Measurements from ENCODE around the gene TSC22D1. TPM values are rescaled to one million over a fixed set of nuclear protein-coding genes. Genes with fewer than 3 reads are reported as not detected.
A peak's percentile ranks its signal among the peaks of the same experiment; 100 is the strongest.

Gene TSC22D1
- total and polyA plus RNA-seq, 2 experiments from 2014 or later, result 173 to 195 TPM

GRCh38 chr13:44561351-44561750 lies 14.8 kb downstream of the TSC22D1 start:
- Histone ChIP-seq H3K79me2 (peaks cover 90% of the 10 kb centered on the region), H2AFZ (no peak overlapping the region), H3K4me2 (peak overlapping the region; percentile 31), H3K4me1 (ENCODE audit: insufficient read depth) (no peaks in the 10 kb centered on the region), H3K27me3 (no peaks in the 10 kb centered on the region), H3K36me3 (replicated peaks; ENCODE audit: insufficient read depth, low read depth) (no peaks in the 10 kb centered on the region), H3K9me2 (replicated peaks; ENCODE audit: insufficient read depth) (no peaks in the 10 kb centered on the region), H3K9me3 (ENCODE audit: low read depth) (no peaks in the 10 kb centered on the region), H3K4me3 (no peak overlapping the region), H4K20me1 (ENCODE audit: insufficient read depth, poor library complexity, severe bottlenecking) (no peaks in the 10 kb centered on the region), H3K27ac (peak overlapping the region; percentile 3)
- DNase-seq (ENCODE audit: low spot score), result peak; percentile 7
- TF ChIP-seq EZH2phosphoT487 (IDR thresholded peaks at IDR 0.05; ENCODE audit: low read depth, severe bottlenecking, unreplicated experiment) (no peak), EZH2 (IDR thresholded peaks at IDR 0.05; ENCODE audit: borderline replicate concordance) (no peak)
- TF ChIP-seq, protein P1, sequence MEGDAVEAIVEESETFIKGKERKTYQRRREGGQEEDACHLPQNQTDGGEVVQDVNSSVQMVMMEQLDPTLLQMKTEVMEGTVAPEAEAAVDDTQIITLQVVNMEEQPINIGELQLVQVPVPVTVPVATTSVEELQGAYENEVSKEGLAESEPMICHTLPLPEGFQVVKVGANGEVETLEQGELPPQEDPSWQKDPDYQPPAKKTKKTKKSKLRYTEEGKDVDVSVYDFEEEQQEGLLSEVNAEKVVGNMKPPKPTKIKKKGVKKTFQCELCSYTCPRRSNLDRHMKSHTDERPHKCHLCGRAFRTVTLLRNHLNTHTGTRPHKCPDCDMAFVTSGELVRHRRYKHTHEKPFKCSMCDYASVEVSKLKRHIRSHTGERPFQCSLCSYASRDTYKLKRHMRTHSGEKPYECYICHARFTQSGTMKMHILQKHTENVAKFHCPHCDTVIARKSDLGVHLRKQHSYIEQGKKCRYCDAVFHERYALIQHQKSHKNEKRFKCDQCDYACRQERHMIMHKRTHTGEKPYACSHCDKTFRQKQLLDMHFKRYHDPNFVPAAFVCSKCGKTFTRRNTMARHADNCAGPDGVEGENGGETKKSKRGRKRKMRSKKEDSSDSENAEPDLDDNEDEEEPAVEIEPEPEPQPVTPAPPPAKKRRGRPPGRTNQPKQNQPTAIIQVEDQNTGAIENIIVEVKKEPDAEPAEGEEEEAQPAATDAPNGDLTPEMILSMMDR (IDR thresholded peaks at IDR 0.05; ENCODE audit: poor library complexity), result no peak
- WGBS (ENCODE audit: low lambda C conversion rate, missing lambda C conversion rate), result 81% methylated on average over 2 of the region's 2 CpGs

GRCh38 chr13:44557986-44558385 lies 18.1 kb downstream of the TSC22D1 start:
- H3K4me2 ChIP-seq, result no peak overlapping the region
- H4K20me1 ChIP-seq (ENCODE audit: insufficient read depth, poor library complexity, severe bottlenecking), result no peaks in the 10 kb centered on the region
- peaks cover 89% of the 10 kb centered on the region for H3K79me2 ChIP-seq

DNA sequence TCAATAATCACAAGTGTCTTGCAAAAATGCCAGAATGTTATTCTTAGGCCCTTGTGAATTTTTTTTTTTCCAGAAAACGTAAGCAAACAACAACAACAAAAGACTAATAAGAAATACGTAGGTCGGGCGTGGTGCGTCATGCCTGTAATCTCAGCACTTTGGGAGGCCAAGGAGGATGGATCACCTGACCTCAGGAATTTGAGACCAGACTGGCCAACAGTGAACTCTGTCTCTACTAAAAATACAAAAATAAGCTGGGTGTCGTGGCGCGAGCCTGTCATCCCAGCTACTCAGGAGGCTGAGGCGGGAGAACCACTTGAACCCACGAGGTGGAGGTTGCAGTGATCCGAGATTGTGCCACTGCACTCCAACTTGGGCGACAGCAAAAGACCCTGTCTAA lies 20.9 kb downstream of the TSC22D1 start:
- no peaks in the 10 kb centered on the region for H3K9me2 ChIP-seq (replicated peaks; ENCODE audit: insufficient read depth)
- H3K4me1 ChIP-seq (ENCODE audit: insufficient read depth), result no peaks in the 10 kb centered on the region
- TF ChIP-seq EZH2 (IDR thresholded peaks at IDR 0.05; ENCODE audit: borderline replicate concordance), result no peak
- TF ChIP-seq, protein P1 (IDR thresholded peaks at IDR 0.05; ENCODE audit: poor library complexity), result no peak
- TF ChIP-seq EZH2phosphoT487 (IDR thresholded peaks at IDR 0.05; ENCODE audit: low read depth, severe bottlenecking, unreplicated experiment), result no peak
- no peaks in the 10 kb centered on the region for H3K27me3 ChIP-seq
- no peak overlapping the region for H3K4me3 ChIP-seq
- DNase-seq (ENCODE audit: low spot score), result no peak
- no peak overlapping the region for H2AFZ ChIP-seq
- H3K36me3 ChIP-seq (replicated peaks; ENCODE audit: insufficient read depth, low read depth), result no peaks in the 10 kb centered on the region
- peaks cover 82% of the 10 kb centered on the region for H3K79me2 ChIP-seq
- no peaks in the 10 kb centered on the region for H3K9me3 ChIP-seq (ENCODE audit: low read depth)
- H3K4me2 ChIP-seq, result no peak overlapping the region
- 97% methylated on average over 12 of the region's 12 CpGs for WGBS (ENCODE audit: low lambda C conversion rate, missing lambda C conversion rate)
- no peaks in the 10 kb centered on the region for H4K20me1 ChIP-seq (ENCODE audit: insufficient read depth, poor library complexity, severe bottlenecking)
- H3K27ac ChIP-seq, result no peak overlapping the region

More at GRCh38 chr13:44557986-44558385, 18.1 kb downstream of the TSC22D1 start:
- no peak overlapping the region for H3K27ac ChIP-seq
- H3K9me3 ChIP-seq (ENCODE audit: low read depth), result no peaks in the 10 kb centered on the region
- no peaks in the 10 kb centered on the region for H3K36me3 ChIP-seq (replicated peaks; ENCODE audit: insufficient read depth, low read depth)
- H3K27me3 ChIP-seq, result no peaks in the 10 kb centered on the region
- TF ChIP-seq EZH2phosphoT487 (IDR thresholded peaks at IDR 0.05; ENCODE audit: low read depth, severe bottlenecking, unreplicated experiment) (no peak), EZH2 (IDR thresholded peaks at IDR 0.05; ENCODE audit: borderline replicate concordance) (no peak)
- H3K4me3 ChIP-seq, result no peak overlapping the region
- H3K9me2 ChIP-seq (replicated peaks; ENCODE audit: insufficient read depth), result no peaks in the 10 kb centered on the region
- no peaks in the 10 kb centered on the region for H3K4me1 ChIP-seq (ENCODE audit: insufficient read depth)
- DNase-seq (ENCODE audit: low spot score), result no peak
- 97% methylated on average over 2 of the region's 2 CpGs for WGBS (ENCODE audit: low lambda C conversion rate, missing lambda C conversion rate)
- no peak overlapping the region for H2AFZ ChIP-seq

DNA sequence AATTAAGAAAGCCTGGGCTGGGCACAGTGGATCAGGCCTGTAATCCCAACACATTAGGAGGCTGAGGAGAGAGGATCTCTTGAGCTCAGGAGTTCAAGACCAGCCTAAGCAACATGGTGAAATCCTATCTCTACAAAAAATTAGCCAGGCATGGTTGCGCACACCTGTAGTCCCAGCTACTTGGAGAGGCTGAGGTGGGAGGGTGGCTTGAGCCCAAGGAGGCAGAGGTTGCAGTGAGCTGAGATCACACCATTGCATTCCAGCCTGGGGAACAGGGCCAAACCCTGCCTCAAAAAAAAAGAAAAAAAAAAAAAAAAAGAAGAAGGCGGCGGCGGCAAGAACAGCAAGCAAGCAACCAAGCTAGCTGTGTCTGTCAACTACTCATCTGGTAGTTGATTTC lies 26.7 kb downstream of the TSC22D1 start:
- TF ChIP-seq, protein P1 (IDR thresholded peaks at IDR 0.05; ENCODE audit: poor library complexity), result no peak
- no peak for TF ChIP-seq EZH2 (IDR thresholded peaks at IDR 0.05; ENCODE audit: borderline replicate concordance)
- TF ChIP-seq EZH2phosphoT487 (IDR thresholded peaks at IDR 0.05; ENCODE audit: low read depth, severe bottlenecking, unreplicated experiment), result no peak
- Histone ChIP-seq H3K79me2 (peaks cover 62% of the 10 kb centered on the region), H3K36me3 (replicated peaks; ENCODE audit: insufficient read depth, low read depth) (no peaks in the 10 kb centered on the region)

More for the DNA sequence above, 26.7 kb downstream of the TSC22D1 start:
- no peak overlapping the region for H2AFZ ChIP-seq
- no peaks in the 10 kb centered on the region for H3K4me1 ChIP-seq (ENCODE audit: insufficient read depth)
- no peak overlapping the region for H3K4me2 ChIP-seq
- H3K27ac ChIP-seq, result no peak overlapping the region
- DNase-seq (ENCODE audit: low spot score), result no peak
- peaks cover 4% of the 10 kb centered on the region for H4K20me1 ChIP-seq (ENCODE audit: insufficient read depth, poor library complexity, severe bottlenecking)
- H3K27me3 ChIP-seq, result no peaks in the 10 kb centered on the region
- 98% methylated on average over 4 of the region's 4 CpGs for WGBS (ENCODE audit: low lambda C conversion rate, missing lambda C conversion rate)
- no peaks in the 10 kb centered on the region for H3K9me2 ChIP-seq (replicated peaks; ENCODE audit: insufficient read depth)
- no peaks in the 10 kb centered on the region for H3K9me3 ChIP-seq (ENCODE audit: low read depth)
- no peak overlapping the region for H3K4me3 ChIP-seq

All from hepatocyte (in vitro differentiated cells).